ENCODE results near the gene CCM2L. TPM values are rescaled to one million over a fixed set of nuclear protein-coding genes. Genes with fewer than 3 reads are reported as not detected.

CCM2L gene
- total and polyA plus RNA-seq, 9 of the 15 experiments (the other 6 are each of a cell fraction or from before 2014, with no cell fraction given) = 0.04 TPM; not detected in 8

DNA sequence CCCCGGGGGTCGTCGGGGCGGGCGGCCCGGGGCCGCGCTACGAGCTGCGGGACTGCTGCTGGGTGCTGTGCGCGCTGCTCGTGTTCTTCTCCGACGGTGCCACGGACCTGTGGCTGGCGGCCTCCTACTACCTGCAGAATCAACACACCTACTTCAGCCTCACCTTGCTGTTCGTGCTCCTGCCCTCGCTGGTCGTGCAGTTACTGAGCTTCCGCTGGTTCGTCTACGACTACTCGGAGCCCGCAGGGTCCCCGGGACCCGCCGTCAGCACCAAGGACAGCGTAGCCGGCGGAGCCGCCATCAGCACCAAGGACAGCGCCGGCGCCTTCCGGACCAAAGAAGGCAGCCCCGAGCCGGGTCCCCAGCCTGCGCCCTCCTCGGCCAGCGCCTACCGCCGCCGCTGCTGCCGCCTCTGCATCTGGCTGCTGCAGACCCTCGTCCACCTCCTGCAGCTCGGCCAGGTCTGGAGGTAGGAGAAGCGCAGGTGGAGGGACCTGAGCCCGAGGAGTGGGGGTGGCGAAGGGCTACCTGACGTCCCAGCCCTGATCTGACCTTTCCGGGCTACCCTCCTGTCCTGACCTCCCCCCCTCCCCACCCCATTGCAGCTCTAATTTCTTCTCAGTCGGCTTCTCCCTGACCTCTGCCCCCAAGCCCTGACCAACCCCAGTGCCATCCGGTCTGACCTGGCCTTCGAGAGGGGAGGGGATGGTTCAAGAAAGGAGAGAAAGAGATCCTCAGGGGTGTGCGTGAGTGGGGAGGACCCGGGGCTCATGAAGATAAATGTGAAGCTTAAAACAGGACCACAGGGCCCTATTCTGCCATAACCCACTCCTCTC, 41.7 kb upstream of the CCM2L start (continued):
- TF ChIP-seq ZNF217 (CRISPR knock-in tag; IDR thresholded peaks at IDR 0.05) (peak; percentile 99), ZNF583 (CRISPR knock-in tag; IDR thresholded peaks at IDR 0.05) (peak; percentile 93), ELF2 (CRISPR knock-in tag; IDR thresholded peaks at IDR 0.05) (peak; percentile 34; the same call in 1 of the 2 replicates), DMBX1 (CRISPR knock-in tag; IDR thresholded peaks at IDR 0.05; ENCODE audit: borderline replicate concordance) (peak; percentile 98), SAP30 (IDR thresholded peaks at IDR 0.05; ENCODE audit: borderline replicate concordance, insufficient read depth, low read depth, low read length, poor library complexity, severe bottlenecking) (peak; percentile 99), RCOR1 (IDR thresholded peaks at IDR 0.05; ENCODE audit: borderline replicate concordance in 1 of 2, low read depth in 2 of 2, low read length in 2 of 2) (peak in 1 of 2 experiments; percentile 98; a peak in 2 of 4 replicates), RBM15 (IDR thresholded peaks at IDR 0.05; ENCODE audit: insufficient read depth, low read length) (0 out of 2 replicates have a peak, but pooled peaks have one; percentile 59), NCOA6 (IDR thresholded peaks at IDR 0.05) (peak; percentile 100), STAG1 (CRISPR knock-in tag; IDR thresholded peaks at IDR 0.05; ENCODE audit: borderline replicate concordance) (peak; percentile 100), TARDBP (IDR thresholded peaks at IDR 0.05) (peak; percentile 93)
- TF ChIP-seq, protein P1, sequence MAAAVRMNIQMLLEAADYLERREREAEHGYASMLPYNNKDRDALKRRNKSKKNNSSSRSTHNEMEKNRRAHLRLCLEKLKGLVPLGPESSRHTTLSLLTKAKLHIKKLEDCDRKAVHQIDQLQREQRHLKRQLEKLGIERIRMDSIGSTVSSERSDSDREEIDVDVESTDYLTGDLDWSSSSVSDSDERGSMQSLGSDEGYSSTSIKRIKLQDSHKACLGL (CRISPR knock-in tag; IDR thresholded peaks at IDR 0.05; ENCODE audit: borderline replicate concordance, poor library complexity, severe bottlenecking) = no peak
- TF ChIP-seq, protein P2, sequence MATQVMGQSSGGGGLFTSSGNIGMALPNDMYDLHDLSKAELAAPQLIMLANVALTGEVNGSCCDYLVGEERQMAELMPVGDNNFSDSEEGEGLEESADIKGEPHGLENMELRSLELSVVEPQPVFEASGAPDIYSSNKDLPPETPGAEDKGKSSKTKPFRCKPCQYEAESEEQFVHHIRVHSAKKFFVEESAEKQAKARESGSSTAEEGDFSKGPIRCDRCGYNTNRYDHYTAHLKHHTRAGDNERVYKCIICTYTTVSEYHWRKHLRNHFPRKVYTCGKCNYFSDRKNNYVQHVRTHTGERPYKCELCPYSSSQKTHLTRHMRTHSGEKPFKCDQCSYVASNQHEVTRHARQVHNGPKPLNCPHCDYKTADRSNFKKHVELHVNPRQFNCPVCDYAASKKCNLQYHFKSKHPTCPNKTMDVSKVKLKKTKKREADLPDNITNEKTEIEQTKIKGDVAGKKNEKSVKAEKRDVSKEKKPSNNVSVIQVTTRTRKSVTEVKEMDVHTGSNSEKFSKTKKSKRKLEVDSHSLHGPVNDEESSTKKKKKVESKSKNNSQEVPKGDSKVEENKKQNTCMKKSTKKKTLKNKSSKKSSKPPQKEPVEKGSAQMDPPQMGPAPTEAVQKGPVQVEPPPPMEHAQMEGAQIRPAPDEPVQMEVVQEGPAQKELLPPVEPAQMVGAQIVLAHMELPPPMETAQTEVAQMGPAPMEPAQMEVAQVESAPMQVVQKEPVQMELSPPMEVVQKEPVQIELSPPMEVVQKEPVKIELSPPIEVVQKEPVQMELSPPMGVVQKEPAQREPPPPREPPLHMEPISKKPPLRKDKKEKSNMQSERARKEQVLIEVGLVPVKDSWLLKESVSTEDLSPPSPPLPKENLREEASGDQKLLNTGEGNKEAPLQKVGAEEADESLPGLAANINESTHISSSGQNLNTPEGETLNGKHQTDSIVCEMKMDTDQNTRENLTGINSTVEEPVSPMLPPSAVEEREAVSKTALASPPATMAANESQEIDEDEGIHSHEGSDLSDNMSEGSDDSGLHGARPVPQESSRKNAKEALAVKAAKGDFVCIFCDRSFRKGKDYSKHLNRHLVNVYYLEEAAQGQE (IDR thresholded peaks at IDR 0.05; ENCODE audit: borderline replicate concordance) = peak; percentile 100
- TF ChIP-seq, protein P2 (CRISPR knock-in tag; IDR thresholded peaks at IDR 0.05; ENCODE audit: low read depth) = peak; percentile 100
- TF ChIP-seq, protein P3, sequence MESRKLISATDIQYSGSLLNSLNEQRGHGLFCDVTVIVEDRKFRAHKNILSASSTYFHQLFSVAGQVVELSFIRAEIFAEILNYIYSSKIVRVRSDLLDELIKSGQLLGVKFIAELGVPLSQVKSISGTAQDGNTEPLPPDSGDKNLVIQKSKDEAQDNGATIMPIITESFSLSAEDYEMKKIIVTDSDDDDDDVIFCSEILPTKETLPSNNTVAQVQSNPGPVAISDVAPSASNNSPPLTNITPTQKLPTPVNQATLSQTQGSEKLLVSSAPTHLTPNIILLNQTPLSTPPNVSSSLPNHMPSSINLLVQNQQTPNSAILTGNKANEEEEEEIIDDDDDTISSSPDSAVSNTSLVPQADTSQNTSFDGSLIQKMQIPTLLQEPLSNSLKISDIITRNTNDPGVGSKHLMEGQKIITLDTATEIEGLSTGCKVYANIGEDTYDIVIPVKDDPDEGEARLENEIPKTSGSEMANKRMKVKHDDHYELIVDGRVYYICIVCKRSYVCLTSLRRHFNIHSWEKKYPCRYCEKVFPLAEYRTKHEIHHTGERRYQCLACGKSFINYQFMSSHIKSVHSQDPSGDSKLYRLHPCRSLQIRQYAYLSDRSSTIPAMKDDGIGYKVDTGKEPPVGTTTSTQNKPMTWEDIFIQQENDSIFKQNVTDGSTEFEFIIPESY (CRISPR knock-in tag; IDR thresholded peaks at IDR 0.05) = peak; percentile 99
- TF ChIP-seq, protein P4, sequence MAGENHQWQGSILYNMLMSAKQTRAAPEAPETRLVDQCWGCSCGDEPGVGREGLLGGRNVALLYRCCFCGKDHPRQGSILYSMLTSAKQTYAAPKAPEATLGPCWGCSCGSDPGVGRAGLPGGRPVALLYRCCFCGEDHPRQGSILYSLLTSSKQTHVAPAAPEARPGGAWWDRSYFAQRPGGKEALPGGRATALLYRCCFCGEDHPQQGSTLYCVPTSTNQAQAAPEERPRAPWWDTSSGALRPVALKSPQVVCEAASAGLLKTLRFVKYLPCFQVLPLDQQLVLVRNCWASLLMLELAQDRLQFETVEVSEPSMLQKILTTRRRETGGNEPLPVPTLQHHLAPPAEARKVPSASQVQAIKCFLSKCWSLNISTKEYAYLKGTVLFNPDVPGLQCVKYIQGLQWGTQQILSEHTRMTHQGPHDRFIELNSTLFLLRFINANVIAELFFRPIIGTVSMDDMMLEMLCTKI (IDR thresholded peaks at IDR 0.05; ENCODE audit: partially characterized antibody) = no peak

Data from K562 (cell line).